Muscle of arm (tissue), 12 donors: Measurements from ENCODE around the gene SCTR. TPM values are rescaled to one million over a fixed set of nuclear protein-coding genes. Genes with fewer than 3 reads are reported as not detected.
A peak's percentile ranks its signal among the peaks of the same experiment; 100 is the strongest.

Source experiments
- DNase-seq: peaks from one replicate; pipeline ENCODE4 v3.0.0-alpha.2; 2013
- polyA plus RNA-seq, 12 donors: library from polyadenylated mRNA; unstranded; fragments of 120-200 nt; gene quantifications; one replicate each; pipeline ENCODE4 v1.2.1, GENCODE V29; 2013; ENCODE audit not compliant: insufficient read length in 12 of 12

SCTR gene
- polyA plus RNA-seq, 12 donors = 0.60 to 2.9 (median 1.5) TPM; not detected in 3

DNA sequence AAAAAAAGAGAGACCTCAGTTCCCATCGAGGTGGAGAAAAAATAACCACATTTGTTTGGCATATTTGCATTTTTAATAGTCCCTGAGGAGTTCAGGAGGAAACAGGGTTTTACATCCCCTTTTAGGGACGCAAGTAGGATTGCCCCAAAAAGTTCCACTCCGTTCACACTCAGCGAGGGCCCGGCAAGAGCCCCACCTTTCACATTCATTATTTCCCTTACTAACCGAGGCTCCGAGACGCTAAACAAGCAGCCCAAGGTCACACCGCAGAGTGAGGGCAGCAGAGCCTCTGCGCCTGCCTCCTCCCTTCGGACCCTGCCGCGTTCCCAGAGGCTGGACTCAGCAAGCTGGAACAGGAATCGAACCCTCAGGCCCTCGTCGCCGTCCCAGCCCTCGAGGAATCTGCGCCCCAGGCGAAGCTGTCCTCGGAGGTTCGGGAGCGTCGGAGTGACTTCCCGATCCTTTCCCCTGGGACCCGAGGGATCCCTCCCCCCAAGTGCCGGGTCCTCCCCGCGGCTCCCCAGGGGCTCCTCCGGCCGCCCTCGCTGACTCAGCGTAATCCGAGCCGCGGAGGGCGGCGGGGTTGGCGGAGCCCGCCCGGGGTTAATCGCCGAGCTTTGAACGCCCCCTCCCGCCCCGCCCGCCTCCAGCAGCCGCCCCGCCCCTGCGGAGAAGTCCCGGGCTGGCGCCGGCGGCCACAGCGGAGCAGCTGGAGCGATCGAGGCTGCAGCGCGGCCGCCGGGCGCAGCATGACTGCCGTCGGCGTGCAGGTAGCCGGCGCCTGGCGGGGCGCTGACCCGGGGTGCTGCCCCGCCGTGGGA, 92.9 kb downstream of the SCTR start, which contains the start of gene TMEM37:
Gene TMEM37 (plus strand): TSS at position 700 of the 821 bp plus-strand sequence. CDS start 50 bp downstream, at position 750.
- DNase-seq = peak; percentile 55

DNA sequence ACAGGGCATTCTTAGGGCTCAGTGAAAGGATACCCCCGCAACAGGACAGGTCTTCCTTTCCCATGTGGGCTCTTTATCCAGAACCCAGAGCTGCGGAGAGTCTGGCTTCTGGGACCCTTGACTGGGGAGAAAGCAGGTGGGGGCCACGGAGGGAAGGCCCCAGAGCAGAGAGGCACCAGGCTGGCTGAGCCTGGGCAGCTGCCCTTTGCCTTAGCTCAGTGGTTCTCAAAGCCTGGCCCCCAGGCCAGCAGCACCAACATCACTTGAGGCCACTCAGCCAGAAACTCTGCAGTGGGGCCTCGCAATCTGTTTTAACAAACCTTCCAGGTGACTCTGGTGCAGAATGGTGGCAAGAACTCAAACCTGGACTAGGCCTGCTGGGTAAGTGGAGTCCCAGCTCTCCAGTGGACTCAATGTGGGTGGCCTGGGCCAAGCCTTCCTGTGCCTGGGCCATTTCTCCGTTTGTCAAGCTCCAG, 94.2 kb downstream of the SCTR start:
- DNase-seq = no peak

DNA sequence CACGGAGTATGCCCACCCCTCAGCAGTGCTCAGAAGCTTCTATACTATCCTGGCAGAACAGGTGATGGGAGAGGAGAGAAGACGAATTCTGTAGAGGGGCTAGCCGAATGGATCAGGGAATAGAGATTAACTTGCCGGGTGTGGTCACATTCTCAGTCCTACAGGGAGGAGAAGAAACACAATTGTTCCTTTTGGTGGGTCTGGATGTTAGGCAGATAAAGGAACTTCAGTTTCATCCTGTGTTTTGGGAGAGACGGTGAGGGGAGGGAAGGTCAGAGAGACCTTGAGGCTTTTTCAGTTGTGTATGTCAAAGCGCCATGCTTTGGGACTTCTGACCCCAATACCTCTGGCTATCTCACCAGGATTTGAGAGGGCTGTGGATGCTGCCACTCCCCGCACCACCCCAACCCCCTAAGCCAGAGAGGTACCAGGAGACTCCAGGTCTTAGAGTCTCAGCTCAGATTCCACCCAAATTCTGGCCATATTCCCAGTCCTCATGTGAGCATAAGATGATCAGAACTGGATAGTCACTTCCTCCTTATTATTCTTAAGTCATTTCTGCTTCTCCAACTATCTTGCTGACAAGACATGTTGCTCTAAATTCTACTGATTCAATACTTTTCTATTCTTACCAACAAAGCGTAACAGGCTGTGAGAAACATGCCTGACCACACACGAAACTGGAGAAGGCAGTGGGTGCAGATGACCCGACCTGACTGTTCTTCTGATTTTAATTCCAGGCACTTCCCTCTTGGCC, 94.9 kb downstream of the SCTR start:
- peak; percentile 25 for DNase-seq

DNA sequence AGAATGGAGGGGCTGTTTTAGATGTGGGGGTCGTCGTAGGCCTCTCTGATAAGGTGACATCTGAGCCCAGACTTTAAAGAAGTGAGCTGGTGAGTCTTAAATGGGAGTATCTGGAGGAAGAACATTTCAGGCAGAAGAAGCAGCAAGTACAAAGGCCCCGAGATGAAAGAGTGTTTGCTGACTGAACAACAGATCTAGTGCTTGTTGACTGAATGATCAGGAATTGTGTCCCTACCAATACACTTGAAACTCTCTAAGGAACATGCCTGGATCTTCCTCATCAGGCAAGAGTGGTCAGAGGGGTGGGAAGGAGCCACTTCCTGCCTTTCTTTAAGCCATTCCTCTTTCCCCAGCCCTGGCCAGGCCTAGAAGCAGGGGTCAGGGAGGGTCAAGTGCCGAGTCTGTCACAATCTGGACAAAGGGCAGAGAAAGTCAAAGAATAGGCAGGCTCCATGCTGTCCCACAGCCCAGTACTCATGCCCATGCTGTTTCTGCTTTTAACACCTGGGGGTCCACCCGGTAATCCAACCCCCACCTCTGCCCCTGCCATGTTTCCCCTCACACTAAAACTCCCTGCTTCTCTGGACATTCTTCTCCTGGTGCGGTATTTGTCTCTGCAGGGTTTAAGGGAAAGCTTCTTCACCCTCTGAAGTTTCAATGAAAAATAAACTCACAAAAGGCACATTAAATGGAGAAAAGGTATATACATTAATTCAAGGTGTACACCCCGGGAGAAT, 95.6 kb downstream of the SCTR start:
- DNase-seq = no peak

DNA sequence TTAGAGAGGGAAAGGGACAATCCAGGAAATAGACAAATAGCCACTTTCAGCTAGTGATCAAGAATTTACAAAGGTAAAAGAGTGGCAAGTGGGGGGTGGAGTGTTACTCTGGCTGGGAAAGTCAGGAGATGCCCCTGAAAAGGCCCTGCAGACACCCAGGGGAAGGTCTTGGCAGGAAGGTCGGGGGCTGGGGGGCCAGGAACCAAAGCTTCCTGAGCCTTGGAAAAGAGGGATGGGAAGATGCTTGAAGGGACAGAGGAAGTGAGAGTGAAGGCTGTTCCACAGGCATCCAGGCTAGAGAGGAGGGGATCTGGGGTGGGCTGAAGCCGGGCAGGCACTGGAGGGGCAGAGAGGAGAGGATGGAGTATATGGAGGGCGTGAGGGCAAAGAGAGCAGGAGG, 96.5 kb downstream of the SCTR start:
- DNase-seq = no peak

DNA sequence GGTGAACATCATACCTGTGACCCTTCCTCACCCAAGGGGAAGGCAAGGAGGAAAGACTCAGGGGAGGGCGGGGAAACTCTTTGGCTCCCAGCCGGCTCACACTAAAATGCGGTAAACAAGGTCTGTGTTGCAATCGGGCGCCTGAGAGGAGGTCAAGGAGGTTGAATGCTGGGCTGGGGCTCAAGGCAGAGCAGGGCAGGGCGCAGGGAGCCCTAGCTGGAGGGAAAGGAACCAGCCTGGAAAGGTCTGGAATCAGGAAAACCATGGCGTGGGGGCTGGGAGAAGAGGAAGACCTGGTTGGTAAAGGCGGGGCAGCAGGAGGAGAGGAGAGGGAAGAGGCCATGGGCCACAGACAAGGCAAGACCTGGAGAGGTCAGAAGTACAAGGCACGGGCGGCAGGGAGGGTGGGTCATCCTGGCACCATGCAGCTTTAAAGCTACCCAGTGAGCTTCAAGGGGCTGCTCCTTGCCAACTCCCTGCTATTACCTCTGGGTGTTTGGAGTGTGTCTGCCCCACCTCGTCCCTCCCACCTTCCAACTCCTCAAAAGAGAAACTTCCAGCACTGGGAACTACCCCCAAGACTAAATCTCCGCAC, 97.4 kb downstream of the SCTR start:
- DNase-seq = no peak

DNA sequence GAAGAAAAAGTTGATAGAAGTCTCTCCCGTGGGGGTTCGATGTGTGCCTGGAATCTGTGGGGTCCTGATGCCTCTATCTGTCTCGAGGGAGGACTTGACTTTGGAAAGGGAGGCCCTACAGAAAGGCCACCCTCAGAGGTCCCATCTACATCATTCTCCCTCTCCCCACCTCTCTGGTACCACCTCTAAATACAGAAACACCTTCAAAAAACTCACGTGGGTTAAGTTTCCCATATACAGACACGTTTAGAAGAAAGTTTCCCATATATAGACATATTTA, 97.9 kb downstream of the SCTR start:
- DNase-seq = no peak

DNA sequence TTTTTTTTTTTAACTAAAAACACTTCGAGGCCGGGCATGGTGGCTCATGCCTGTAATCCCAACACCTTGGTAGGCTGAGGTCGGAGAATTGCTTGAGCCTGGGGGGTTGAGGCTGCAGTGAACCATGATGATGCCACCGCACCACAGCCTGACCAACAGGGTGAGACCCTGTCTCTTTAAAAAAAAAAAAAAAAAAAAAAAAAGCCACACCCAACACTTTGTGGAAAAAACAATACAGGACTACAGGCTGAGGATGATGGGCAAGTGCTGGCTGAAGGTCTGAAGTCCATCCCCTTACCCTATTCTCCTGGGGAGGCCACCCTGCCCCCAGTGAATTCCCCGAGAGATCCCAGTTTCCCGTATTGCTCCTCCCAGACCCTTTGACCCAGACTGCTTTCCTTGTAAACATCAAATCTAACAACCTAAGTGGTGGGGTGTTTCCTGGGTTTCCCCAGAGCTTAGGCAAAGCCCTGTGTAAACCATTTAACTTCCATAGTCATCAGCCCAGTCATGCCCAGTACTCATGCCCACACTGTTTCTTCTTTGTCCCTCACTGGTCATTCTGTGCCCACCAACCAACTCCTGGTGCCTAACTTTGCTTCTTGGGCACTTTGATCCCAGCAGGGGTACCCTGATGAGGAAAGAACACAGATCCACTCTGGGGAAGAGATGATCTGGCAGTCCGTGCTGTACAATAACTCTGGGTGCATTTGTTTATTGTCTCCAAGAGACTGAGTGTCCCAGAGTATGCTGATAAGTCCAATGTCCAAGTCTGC, 98.5 kb downstream of the SCTR start:
- no peak for DNase-seq

DNA sequence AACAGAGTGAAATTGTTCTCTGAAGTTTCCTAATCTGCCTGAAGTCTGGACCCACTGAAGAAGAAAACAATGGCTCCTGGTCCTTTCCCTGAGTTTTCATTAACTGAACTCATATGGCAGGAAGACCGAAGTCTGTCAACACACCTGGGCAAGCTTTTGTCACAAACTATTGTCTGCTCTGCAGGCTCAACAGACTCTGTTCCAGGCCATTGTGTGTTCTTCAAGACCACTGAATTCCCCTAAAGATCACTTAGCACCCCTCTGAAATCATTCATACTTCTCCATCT, 99.2 kb downstream of the SCTR start:
- no peak for DNase-seq

DNA sequence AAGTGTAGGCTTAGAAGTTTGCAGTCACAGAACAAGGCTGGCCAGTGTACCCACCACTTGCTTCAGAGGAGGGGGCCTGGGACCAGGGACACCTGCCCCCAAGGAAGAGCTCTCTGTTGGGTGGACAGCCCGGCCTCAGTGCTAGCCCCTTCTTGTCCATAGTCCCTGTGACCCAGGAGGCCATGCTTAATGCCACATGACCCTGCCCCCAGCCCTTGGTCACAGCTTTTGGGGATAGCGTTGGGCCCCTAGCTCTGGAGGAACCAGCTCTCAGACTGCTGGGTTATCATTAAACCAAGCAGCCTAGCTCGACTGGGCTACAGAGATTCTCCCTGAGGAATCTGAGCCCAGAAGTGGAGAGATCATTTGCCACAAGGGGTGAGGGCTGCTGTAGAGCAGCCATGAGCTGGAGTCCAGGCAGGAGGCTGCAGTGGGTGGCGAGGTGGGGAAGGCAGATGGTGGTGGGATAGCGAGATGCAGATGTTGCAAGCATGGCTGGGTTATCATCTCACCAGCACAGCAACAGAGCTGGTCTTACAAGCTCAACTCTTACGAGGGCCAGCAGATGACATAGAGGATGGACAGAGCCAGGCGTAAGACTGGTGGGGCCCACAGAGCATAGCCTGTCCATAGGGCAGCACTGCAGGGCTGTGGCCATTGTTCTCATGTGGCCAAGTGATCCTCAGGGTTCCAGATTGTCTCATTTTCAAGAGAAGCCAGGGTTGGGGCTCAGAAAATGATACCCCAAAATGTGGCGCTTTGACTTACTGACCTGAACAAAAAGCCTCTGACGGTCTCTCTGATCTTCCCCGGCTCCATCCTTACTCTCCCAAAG, 99.8 kb downstream of the SCTR start:
- DNase-seq = no peak

DNA sequence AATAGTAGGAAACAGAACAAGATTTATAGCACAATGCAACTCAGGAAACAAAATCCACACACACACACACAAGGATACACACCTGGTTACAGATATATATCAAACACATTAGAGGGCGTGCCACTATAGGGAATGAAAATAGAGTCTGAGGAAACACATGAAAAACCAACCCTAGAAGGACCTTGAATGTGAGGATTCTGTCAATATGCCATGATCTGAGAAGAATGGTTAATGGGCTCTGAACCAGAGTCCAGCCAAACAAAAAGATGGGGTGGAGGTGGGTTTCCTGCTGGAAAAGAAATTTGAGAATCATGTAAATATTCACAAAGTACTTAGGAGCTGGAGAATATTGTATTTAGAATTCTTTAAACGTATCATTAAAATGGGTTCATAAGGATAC, 100.5 kb downstream of the SCTR start:
- no peak for DNase-seq

DNA sequence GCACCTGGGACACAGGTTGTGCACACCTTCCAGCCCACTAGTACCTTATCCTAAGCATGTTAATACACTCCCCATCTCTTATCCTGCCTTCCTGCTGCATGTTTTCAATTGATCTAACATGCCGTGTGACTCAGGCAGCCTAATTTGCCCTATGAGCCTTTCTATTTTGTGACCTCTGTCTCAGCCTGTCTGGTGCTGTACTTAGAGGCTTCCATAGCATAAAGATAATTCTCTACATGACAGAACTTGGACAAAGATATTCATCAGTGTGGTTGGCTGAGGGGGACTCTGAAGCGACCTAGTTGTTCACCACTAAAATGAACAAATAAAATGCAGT, 101.2 kb downstream of the SCTR start:
- no peak for DNase-seq

DNA sequence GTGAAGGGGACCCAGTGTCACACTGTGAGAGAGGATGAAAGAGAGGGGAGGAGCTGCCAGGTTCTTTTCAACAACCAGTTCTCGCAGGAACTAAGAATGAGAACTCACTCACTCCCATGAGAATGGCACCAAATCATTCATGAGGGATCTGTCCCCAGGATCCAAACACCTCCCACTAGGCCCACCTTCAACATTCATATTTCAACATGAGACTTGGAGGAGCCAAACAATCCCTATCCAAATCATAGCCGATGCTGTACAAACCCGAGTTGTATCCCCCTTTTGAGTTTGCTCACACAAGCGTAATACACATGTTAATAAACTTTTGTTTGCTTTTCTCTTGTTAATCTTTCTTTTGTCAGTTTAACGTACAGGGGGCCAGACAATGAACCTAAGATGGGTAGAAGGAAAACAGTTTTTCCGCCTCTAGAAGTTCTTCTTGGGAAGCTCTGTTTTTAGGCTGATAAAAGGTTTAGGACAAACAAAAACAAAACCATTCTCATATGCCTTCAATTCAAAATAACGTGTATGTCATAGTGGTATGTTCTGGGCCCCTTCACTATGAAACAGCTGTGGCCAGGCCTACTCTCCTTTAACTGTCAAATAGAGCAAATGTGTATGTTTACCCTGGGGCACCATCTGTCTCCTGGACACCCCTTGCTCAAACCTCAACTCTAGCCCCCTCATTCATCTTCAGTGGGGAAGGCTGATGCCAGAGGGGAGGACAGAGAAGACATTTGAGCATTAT, 101.7 kb downstream of the SCTR start:
- no peak for DNase-seq

DNA sequence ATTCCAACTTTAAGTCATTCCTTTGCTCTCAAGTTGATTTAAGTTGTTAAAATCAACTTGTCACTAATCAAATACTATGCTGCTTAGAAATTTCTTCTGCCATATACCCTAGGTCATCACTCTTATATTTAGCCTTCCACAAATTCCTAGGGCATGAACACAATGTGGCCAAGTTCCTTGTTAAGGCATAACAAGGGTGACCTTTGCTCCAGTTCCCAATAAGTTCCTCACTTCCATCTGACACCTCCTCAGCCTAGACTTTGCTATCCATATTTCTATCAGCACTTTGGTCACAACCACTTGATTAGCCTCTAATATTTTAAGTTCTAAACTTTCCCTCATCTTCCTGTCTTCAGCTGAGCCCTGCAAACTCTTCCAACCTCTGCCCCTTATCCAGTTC, 102.5 kb downstream of the SCTR start:
- no peak for DNase-seq

DNA sequence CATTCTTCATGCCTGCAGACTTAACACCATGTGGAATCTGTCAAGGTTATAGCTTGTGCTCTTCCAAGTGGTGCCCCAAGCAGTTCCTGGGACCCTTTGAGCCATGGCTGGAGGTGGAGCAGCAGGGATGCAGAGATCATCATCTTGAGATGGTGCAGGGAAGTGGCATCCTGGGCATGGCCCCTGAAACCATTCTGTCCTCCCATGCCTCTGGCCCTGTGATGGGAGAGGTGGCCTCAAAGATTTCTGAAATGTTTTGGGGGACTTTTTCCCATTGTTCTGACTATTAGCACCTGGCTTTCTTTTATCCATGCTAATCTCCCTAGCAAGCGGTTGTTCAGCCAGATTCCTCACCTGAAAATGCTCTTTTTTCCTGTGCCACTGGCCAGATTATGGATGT, 103.0 kb downstream of the SCTR start:
- DNase-seq = no peak

DNA sequence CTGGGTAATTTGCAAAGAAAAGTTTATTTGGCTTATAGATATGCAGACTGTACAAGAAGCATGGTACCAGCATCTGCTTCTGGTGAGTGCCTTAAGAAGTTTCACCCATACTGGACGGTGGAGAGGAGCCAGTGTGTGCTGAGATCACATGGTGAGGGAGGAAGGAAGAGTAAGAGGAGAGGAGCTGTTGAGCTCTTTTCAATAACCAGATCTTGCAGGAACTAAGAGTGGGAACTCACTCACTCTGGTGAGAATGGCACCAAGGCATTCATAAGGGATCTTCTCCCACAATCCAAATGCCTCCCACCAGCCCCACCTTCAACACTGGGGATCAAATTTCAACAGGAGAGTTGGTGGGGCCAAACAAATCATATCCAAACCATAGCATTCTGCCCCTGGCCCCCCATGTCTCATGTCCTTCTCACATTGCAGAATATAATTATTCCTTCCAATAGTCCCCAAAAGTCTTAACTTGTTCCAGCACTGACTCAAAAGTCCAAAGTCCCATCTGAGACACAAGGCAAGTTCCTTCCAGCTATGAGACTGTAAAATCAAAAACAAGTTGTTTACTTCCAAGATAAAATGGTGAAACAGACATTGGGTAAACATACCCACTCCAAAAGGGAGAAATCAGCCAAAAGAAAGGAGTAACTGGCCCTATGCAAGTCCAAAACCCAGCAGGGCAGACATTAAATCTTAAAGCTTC, 104.3 kb downstream of the SCTR start:
- no peak for DNase-seq

DNA sequence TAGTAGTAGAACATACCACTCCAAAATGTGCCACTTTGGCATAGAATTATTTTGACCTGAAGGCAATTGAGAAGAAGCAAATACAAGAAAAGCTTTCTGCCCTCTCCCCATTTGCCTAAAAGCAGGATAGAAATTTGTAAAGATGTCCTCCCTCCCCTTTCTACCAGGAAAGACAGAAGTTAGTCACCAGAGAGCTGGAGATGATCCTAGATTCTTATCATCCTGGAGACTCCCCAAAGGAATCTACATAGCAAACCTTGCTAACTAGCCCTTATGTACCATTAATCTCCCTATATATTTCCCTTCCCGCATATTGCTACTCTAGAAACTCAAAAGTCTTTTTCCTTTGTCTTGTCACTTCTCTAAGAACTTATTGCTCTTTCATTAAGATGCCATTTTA, 105.2 kb downstream of the SCTR start:
- no peak for DNase-seq

DNA sequence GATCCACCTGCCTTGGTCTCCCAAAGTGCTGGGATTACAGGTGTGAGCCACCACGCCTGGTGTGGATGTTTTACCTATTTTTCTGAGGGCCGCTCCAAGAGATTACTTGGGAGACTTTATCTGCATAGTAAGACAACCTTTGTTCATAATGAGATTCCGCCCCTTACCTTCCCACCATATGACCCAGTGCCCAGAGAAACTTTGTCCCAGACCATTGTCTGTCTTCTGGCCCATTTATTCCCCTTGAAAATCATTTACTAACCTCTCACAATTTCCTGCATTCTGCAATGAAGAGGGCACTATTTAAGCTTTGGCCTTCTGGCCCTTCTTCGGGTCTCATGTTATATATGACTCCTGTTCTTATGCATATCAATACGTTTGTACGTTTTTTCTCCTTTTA, 106.4 kb downstream of the SCTR start:
- DNase-seq = no peak

DNA sequence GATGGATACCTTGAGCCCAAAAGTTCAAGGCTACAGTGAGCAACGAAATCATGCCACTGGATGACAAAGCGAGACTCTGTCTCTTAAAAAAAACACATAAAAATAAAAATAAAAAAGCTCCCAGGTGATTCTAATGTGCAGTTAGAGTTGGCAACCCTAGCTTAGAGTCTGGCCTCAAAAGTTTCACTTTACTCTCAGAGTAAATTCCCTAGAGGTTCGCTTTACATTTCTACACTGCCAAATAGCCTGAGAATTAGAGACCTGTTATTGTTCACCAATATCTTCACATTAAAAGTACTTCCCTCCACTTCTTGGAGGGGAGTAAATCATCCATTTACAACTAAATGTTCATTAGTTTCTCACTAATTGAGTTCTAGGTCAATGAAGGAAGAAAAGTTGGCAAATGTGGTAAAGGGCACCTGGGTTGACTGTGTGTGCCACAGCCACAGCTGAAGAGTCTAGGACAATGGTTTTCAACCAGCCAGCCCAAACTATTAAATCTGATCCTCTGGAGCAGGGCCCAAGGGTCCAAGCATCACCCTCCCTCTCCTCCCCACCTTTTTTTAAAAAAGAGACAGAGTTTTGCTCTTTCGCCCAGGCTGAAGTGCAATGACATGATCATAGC, 107.9 kb downstream of the SCTR start:
- DNase-seq = no peak
